Right ventricle myocardium superior (tissue), 1 donor: ENCODE data around the gene RANBP17. TPM values are rescaled to one million over a fixed set of nuclear protein-coding genes. Genes with fewer than 3 reads are reported as not detected.
"Not testable (repeated sequence)": the region's sequence is repeated elsewhere in the genome, so short reads cannot be mapped to it uniquely, and the experiment has no call there.

Source experiments
- ATAC-seq: fragments of 200-7000 bp; cut with Tn5 transposase; one replicate; pipeline ENCODE4 v1.9.1; 2020; ENCODE audit warnings: mild to moderate bottlenecking; ENCODE audit not compliant: poor library complexity
- DNase-seq: peaks from one replicate; pipeline ENCODE4 v3.0.0-alpha.2; 2020
- intact Hi-C: fragments of 100-400 bp; cut with DNase I; formaldehyde crosslinking; loops from one replicate; pipeline ENCODE4 v1.11.2; 2022
- total RNA-seq: library from RNA; stranded (reverse); fragmentation: NEBNext Ultra II Directional; extraction: Animal tissue kit (Norgen Biotek cat#: 25700); gene quantifications from one replicate; pipeline ENCODE4 v1.2.1, GENCODE V29; 2021
- donor health status: DM: no; HTN: yes; CAD: no; lungs with severe emphysema.

RANBP17 gene
- total RNA-seq, 1 donor from 2014 or later = 2.9 TPM

- ATAC-seq (no peak), DNase-seq (no peak)
- intact Hi-C loops = no loop called here
Measured at GRCh38 chr5:170920196-170920595, 58.4 kb downstream of the RANBP17 start.

GRCh38 chr5:170922331-170922730 lies 60.5 kb downstream of the RANBP17 start:
- intact Hi-C loops, DNase-seq, ATAC-seq: not testable (repeated sequence)

GRCh38 chr5:170923910-170924620 lies 62.2 kb downstream of the RANBP17 start:
- intact Hi-C loops = no loop called here
- DNase-seq (no peak), ATAC-seq (no peak)

- DNase-seq, ATAC-seq, intact Hi-C loops: not testable (repeated sequence)
Measured at GRCh38 chr5:170935534-170936218, 73.9 kb downstream of the RANBP17 start.

- intact Hi-C loops = no loop called here
- no peak for DNase-seq
- ATAC-seq = no peak
Measured at GRCh38 chr5:170937072-170937471, 75.3 kb downstream of the RANBP17 start.

- DNase-seq (no peak), ATAC-seq (no peak)
- intact Hi-C loops = no loop called here
Measured at GRCh38 chr5:170937914-170938313, 76.1 kb downstream of the RANBP17 start.

GRCh38 chr5:170939178-170939577 lies 77.4 kb downstream of the RANBP17 start:
- no peak for ATAC-seq
- DNase-seq = no peak
- intact Hi-C loops = no loop called here

- ATAC-seq (no peak), DNase-seq (no peak)
- intact Hi-C loops = no loop called here
Measured at GRCh38 chr5:170941788-170942187, 80.0 kb downstream of the RANBP17 start.

- no peak for ATAC-seq
- DNase-seq = no peak
- intact Hi-C loops = no loop called here
Measured at GRCh38 chr5:170945275-170945674, 83.5 kb downstream of the RANBP17 start.

- ATAC-seq = no peak
- intact Hi-C loops = no loop called here
- DNase-seq = no peak
Measured at GRCh38 chr5:170960567-170960966, 98.7 kb downstream of the RANBP17 start.

GRCh38 chr5:170963521-170963920 lies 101.7 kb downstream of the RANBP17 start:
- no peak for ATAC-seq
- DNase-seq = no peak
- intact Hi-C loops = no loop called here

GRCh38 chr5:170974461-170974860 lies 112.6 kb downstream of the RANBP17 start:
- DNase-seq (no peak), ATAC-seq (no peak)
- intact Hi-C loops = no loop called here

- intact Hi-C loops, DNase-seq, ATAC-seq: not testable (repeated sequence)
Measured at GRCh38 chr5:170980261-170980660, 118.4 kb downstream of the RANBP17 start.

GRCh38 chr5:170985486-170985885 lies 123.7 kb downstream of the RANBP17 start:
- no peak for DNase-seq

GRCh38 chr5:170986598-170986997 lies 124.8 kb downstream of the RANBP17 start:
- intact Hi-C loops = no loop called here
- DNase-seq (no peak), ATAC-seq (no peak)

More at GRCh38 chr5:170985486-170985885, 123.7 kb downstream of the RANBP17 start:
- intact Hi-C loops = no loop called here
- no peak for ATAC-seq

GRCh38 chr5:170993476-170993875 lies 131.7 kb downstream of the RANBP17 start:
- DNase-seq = no peak
- ATAC-seq = no peak

GRCh38 chr5:171010086-171010485 lies 148.3 kb downstream of the RANBP17 start:
- DNase-seq (no peak), ATAC-seq (no peak)
- intact Hi-C loops = no loop called here

More at GRCh38 chr5:170993476-170993875, 131.7 kb downstream of the RANBP17 start:
- intact Hi-C loops = no loop called here

- DNase-seq (no peak), ATAC-seq (no peak)
- intact Hi-C loops = no loop called here
Measured at GRCh38 chr5:171010816-171011215, 149.0 kb downstream of the RANBP17 start.

GRCh38 chr5:171023508-171023907 lies 161.7 kb downstream of the RANBP17 start:
- intact Hi-C loops = no loop called here
- DNase-seq = no peak
- no peak for ATAC-seq

GRCh38 chr5:171024084-171024483 lies 162.3 kb downstream of the RANBP17 start:
- no peak for ATAC-seq
- intact Hi-C loops = no loop called here

More at GRCh38 chr5:171024084-171024483, 162.3 kb downstream of the RANBP17 start:
- no peak for DNase-seq
